A549 (cell line): Measurements from ENCODE around the gene SIM1. TPM values are rescaled to one million over a fixed set of nuclear protein-coding genes. Genes with fewer than 3 reads are reported as not detected.

ENCODE experiments used
- ATAC-seq, 2 experiments: fragments of 200-7000 bp in 1 of 2; fragments of >200 bp in 1 of 2; cut with Nextera tagmentation in 1 of 2; cut with Tn5 transposase in 1 of 2; 3 replicates each; pipeline versions ENCODE4 v1.8.0 to v1.9.1; 2018 to 2020; ENCODE audit warnings: mild to moderate bottlenecking in 1 of 2, moderate library complexity in 1 of 2
- CTCF ChIA-PET: fragments of 300-600 bp; sonication (Branson Sonifier 250); formaldehyde crosslinking; extraction: SDS; loops from one replicate; lab custom pipeline; 2021; ENCODE audit warnings: antibody characterized with exemption, inconsistent platforms; lab: Yijun Ruan, JAX
- POLR2A ChIA-PET: fragments of 350-600 bp; formaldehyde crosslinking; extraction: SDS; loops from one replicate; lab custom pipeline; 2021; ENCODE audit warnings: antibody characterized with exemption, inconsistent platforms; lab: Yijun Ruan, JAX
- DNase-seq, 2 experiments: peaks; one replicate each; pipeline versions ENCODE4 v3.0.0 to v3.0.0-alpha.2; 2011 to 2016; ENCODE audit warnings: low read depth in 1 of 2, low spot score in 1 of 2
- FAIRE-seq: peaks from 2 replicates; lab custom pipeline; 2011; peaks lifted over from hg19 to GRCh38; lab: Jason Lieb, UNC
- H3K27ac ChIP-seq, 2 experiments: fragments of >200 bp; sonication (Bioruptor Twin); formaldehyde crosslinking; 3 replicates each; pipeline ENCODE4 v1.5.1; 2016 to 2017
- H3K4me1 ChIP-seq: fragments of >200 bp; sonication (Bioruptor Twin); formaldehyde crosslinking; 3 replicates; pipeline ENCODE4 v1.6.1; 2016
- H3K4me2 ChIP-seq: fragments of >200 bp; sonication (Bioruptor Twin); formaldehyde crosslinking; 3 replicates; pipeline ENCODE4 v1.6.1; 2016
- H3K4me3 ChIP-seq: fragments of >200 bp; sonication (Bioruptor Twin); formaldehyde crosslinking; 3 replicates; pipeline ENCODE4 v1.5.1; 2016
- H3K9me3 ChIP-seq: fragments of >200 bp; sonication (Bioruptor Twin); formaldehyde crosslinking; 3 replicates; pipeline ENCODE4 v1.6.1; 2016
- BCL3 ChIP-seq: fragments of >200 bp; sonication (Bioruptor Twin); formaldehyde crosslinking; IDR thresholded peaks from 3 replicates; pipeline ENCODE4 v1.6.1; 2016
- CEBPB ChIP-seq, 2 experiments: fragments of >200 bp in 1 of 2; sonication (Bioruptor Twin) in 1 of 2; formaldehyde crosslinking in 1 of 2; IDR thresholded peaks; 2 replicates each; pipeline ENCODE4 v1.6.1; 2012 to 2016
- FOSL2 ChIP-seq, 2 experiments: fragments of 450-650 bp in 1 of 2; fragments of >200 bp in 1 of 2; sonication (Bioruptor Twin) in 1 of 2; formaldehyde crosslinking; IDR thresholded peaks; 2 replicates each; pipeline versions ENCODE4 v1.5.0 to v1.6.1; 2016 to 2020; ENCODE audit warnings: mild to moderate bottlenecking in 1 of 2, moderate library complexity in 1 of 2
- FOXS1 ChIP-seq: fragments of 250-450 bp; sonication (Bioruptor Pico); IDR thresholded peaks from 2 replicates; pipeline ENCODE4 v1.5.0; 2020; ENCODE audit warnings: mild to moderate bottlenecking, moderate library complexity
- GATA3 ChIP-seq: IDR thresholded peaks from 2 replicates; pipeline ENCODE4 v1.6.1; 2012; ENCODE audit warnings: borderline replicate concordance
- HEYL ChIP-seq: fragments of 250-450 bp; sonication (Bioruptor Pico); IDR thresholded peaks from 2 replicates; pipeline ENCODE4 v1.8.0; 2021; ENCODE audit warnings: mild to moderate bottlenecking, moderate library complexity
- HMGXB4 ChIP-seq: fragments of 250-450 bp; sonication (Bioruptor Pico); IDR thresholded peaks from 2 replicates; pipeline ENCODE4 v1.5.0; 2021; ENCODE audit warnings: mild to moderate bottlenecking, moderate library complexity, borderline replicate concordance
- KDM1A ChIP-seq: fragments of 200-600 bp; sonication (generic); IDR thresholded peaks from 2 replicates; pipeline ENCODE4 v1.6.1; 2016; ENCODE audit warnings: low read depth, mild to moderate bottlenecking
- KDM5A ChIP-seq: fragments of 200-600 bp; sonication (generic); IDR thresholded peaks from 2 replicates; pipeline ENCODE4 v1.6.1; 2016; ENCODE audit warnings: antibody characterized with exemption, mild to moderate bottlenecking
- MAFK ChIP-seq: fragments of 450-650 bp; IDR thresholded peaks from 2 replicates; pipeline ENCODE4 v1.6.1; 2014; ENCODE audit not compliant: partially characterized antibody
- MAZ ChIP-seq: fragments of 150-350 bp; IDR thresholded peaks from 2 replicates; pipeline ENCODE4 v1.6.1; 2014; ENCODE audit warnings: antibody characterized with exemption, low read depth, low read length, borderline replicate concordance
- NFE2L2 ChIP-seq: fragments of 150-350 bp; conservative IDR thresholded peaks from 2 replicates; pipeline ENCODE4 v1.6.1; 2014; ENCODE audit warnings: low read length
- NR3C1 ChIP-seq: fragments of >200 bp; sonication (Bioruptor Twin); formaldehyde crosslinking; IDR thresholded peaks from 3 replicates; pipeline ENCODE4 v1.6.1; 2017
- RAD21 ChIP-seq, 2 experiments: fragments of >200 bp in 1 of 2; sonication (Bioruptor Twin) in 1 of 2; formaldehyde crosslinking in 1 of 2; IDR thresholded peaks in 1 of 2; conservative IDR thresholded peaks in 1 of 2; 2 replicates in 1 of 2; 3 replicates in 1 of 2; pipeline ENCODE4 v1.6.1; 2012 to 2018; ENCODE audit warnings: inconsistent platforms in 1 of 2
- RCOR1 ChIP-seq: fragments of 150-350 bp; IDR thresholded peaks from 2 replicates; pipeline ENCODE4 v1.6.1; 2014; ENCODE audit warnings: antibody characterized with exemption, low read length, low read depth
- RFX5 ChIP-seq: fragments of 450-650 bp; IDR thresholded peaks from 2 replicates; pipeline ENCODE4 v1.7.1; 2014; ENCODE audit warnings: antibody characterized with exemption, mild to moderate bottlenecking, moderate library complexity
- RNF2 ChIP-seq: fragments of 200-600 bp; sonication (generic); IDR thresholded peaks from 2 replicates; pipeline ENCODE4 v1.6.1; 2016; ENCODE audit warnings: low read depth, mild to moderate bottlenecking, antibody characterized with exemption, moderate library complexity, borderline replicate concordance
- USF2 ChIP-seq: fragments of 450-650 bp; IDR thresholded peaks from 2 replicates; pipeline ENCODE4 v1.6.1; 2014; ENCODE audit warnings: antibody characterized with exemption
- ZNF302 ChIP-seq: fragments of 250-450 bp; sonication (Bioruptor Pico); IDR thresholded peaks from 2 replicates; pipeline ENCODE4 v1.9.0; 2021; ENCODE audit warnings: inconsistent platforms, mild to moderate bottlenecking, moderate library complexity
- WGBS: methylation state at CpG from one replicate; pipeline ENCODE4 v1.1.6; 2017; ENCODE audit errors: missing lambda C conversion rate; 5-methylcytosine and 5-hydroxymethylcytosine counted together
- polyA plus RNA-seq, 4 experiments: library from polyadenylated mRNA; depleted of rRNA in 3 of 4; stranded (reverse); fragments of >200 nt; fragmentation: RNase III in 1 of 4; extraction: RNeasy Plus Mini Kit Qiagen cat#74134 plus additional on column Dnase treatment in 1 of 4; gene quantifications; 2 replicates in 3 of 4; 3 replicates in 1 of 4; pipeline ENCODE4 v1.2.3, GENCODE V29; 2011 to 2017

SIM1 gene
- polyA plus RNA-seq, 2 of the 4 experiments (the other 2 are of a cell fraction) = not detected

GRCh38 chr6:100339574-100340255 is 125.0 kb downstream of the SIM1 start:
- DNase-seq (no peak), ATAC-seq (no peak), FAIRE-seq (no peak)
- TF ChIP-seq NR3C1 (no peak), ZNF302 (CRISPR knock-in tag) (no peak), MAFK (peak; percentile 93)
- Histone ChIP-seq H3K9me3 (no peaks in the 10 kb centered on the region), H3K27ac (no peak overlapping the region), H3K4me1 (no peaks in the 10 kb centered on the region), H3K4me2 (no peak overlapping the region), H3K4me3 (no peak overlapping the region)
- ChIA-PET CTCF (interaction anchor here (0.6 kb wide), 1 partner anchor 14 kb away, joined by 4 read pairs; no protein-coding TSS in a partner anchor), POLR2A (no interaction called here)
- 52% methylated on average over 4 of the region's 4 CpGs for WGBS

- ChIA-PET CTCF (interaction anchor here (0.8 kb wide), 1 partner anchor 14 kb away, joined by 3 read pairs; no protein-coding TSS in a partner anchor), POLR2A (no interaction called here)
- H3K9me3 ChIP-seq = no peaks in the 10 kb centered on the region
- no peak for ATAC-seq
- H3K27ac ChIP-seq = no peak overlapping the region
- FAIRE-seq = no peak
- no peaks in the 10 kb centered on the region for H3K4me1 ChIP-seq
- WGBS = 71% methylated on average over 2 of the region's 2 CpGs
- DNase-seq = no peak
- no peak overlapping the region for H3K4me3 ChIP-seq
- TF ChIP-seq RFX5 (no peak), HMGXB4 (CRISPR knock-in tag) (no peak), RCOR1 (no peak), FOXS1 (no peak), GATA3 (no peak), RNF2 (no peak), NFE2L2 (no peak), MAZ (no peak), USF2 (no peak), BCL3 (no peak), HEYL (CRISPR knock-in tag) (no peak), KDM1A (no peak), FOSL2 (IDR thresholded peaks at IDR 0.05) (no peak), FOSL2 (CRISPR knock-in tag; IDR thresholded peaks at IDR 0.05) (no peak), CEBPB (IDR thresholded peaks at IDR 0.05) (no peak), KDM5A (no peak)
- no peak overlapping the region for H3K4me2 ChIP-seq
Measured at GRCh38 chr6:100338090-100338489, 126.6 kb downstream of the SIM1 start.

GRCh38 chr6:100336876-100337275 is 127.8 kb downstream of the SIM1 start:
- FAIRE-seq (no peak), DNase-seq (no peak), ATAC-seq (no peak)
- POLR2A ChIA-PET = no interaction called here
- no peak overlapping the region for H3K27ac ChIP-seq
- H3K4me3 ChIP-seq = no peak overlapping the region
- H3K9me3 ChIP-seq = no peaks in the 10 kb centered on the region
- WGBS = 91% methylated on average over 2 of the region's 2 CpGs
- CTCF ChIA-PET = no interaction called here
- TF ChIP-seq RAD21 (conservative IDR thresholded peaks at IDR 0.05 in 1 of 2, IDR thresholded peaks at IDR 0.05 in 1 of 2) (no peak), GATA3 (no peak)
- H3K4me2 ChIP-seq = no peak overlapping the region
- H3K4me1 ChIP-seq = no peaks in the 10 kb centered on the region
